CD4-positive, alpha-beta T cell treated with Interleukin-4 for 1 hour (primary cell): Measurements from ENCODE around the gene CCDC102A.
"Not testable (repeated sequence)": the region's sequence is repeated elsewhere in the genome, so short reads cannot be mapped to it uniquely, and the experiment has no call there.

Experiments
- DNase-seq, 2 donors: peaks; one replicate each; pipeline ENCODE4 v3.0.0-alpha.2; 2020 to 2022

CCDC102A gene

DNA sequence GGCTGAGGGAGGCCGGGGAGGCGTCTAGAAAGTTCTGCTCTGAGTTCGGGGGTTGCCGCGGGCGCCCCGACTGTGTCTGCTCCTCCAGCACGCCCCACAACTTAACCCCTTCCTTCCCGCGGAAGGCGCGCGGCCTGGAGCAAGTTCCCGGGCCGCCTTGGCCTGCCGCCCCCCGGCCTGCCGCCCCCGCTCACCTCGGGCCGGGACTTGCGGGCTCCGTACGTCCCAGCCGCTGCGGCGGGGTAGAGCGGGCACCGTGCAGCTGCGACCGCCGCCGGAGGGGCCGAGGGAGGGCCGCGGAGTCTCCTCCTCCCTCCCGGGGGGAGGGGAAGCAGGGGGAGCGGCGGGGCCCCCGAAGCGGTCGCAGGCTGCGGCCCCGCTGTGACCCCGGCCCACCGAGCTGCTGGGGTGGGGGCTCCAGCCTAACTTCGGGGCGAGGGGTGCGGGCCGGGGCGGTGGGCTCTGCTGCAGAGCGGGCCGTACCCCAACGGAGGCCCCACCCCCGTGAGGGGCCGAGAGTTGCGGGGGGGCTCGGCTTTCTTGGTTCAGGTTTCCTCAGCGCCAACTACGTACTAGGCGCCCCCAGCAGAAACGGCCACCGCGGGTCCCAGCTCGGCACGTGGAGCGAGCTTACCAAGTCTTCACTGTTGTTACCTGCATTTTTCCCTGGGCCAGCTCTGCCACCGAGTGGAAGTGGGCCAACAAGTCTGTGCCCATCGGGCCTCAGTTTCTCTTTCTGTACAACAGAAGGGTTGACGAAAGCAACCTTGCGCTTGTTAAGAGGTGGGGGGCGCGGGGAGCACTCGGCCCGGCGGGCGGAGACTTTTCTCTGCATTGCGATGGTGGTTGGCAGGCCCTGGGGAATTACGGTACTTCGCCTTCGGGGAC lies at the start of gene CCDC102A:
Gene CCDC102A, minus strand, starts transcription at position 266 of the 888 bp plus-strand sequence. CDS start 7,394 bp downstream, outside the sequence.
- DNase-seq: peak in 1 of 2 donors; percentile 45

DNA sequence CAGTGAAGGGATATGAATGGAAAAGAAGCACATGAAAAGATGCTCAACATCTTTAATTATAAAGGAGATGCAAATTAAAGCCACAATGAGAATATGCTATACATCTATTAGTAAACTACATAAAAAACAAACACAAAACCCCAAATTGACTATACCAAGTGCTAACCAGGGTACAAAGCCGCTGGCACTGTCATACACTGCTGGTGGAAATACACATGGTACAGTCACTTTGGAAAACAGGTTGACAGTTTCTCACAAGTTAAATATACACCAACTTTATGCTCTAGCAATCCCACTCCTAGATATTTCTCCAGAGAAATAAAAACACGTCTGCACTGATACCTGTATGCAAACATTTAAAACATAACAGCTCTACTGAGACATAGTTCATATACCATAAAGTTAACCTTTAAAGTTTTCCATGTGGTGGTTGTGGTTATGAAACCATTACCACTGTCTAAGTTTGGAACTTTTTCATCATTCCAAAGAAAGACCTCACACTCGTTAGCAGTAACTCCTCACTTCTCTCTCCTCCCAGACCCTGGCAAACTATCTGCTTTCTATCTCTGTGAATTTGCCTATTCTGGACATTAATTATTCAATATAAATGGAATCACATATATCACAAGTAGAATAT lies 48.8 kb upstream of the CCDC102A start:
- DNase-seq: no peak

DNA sequence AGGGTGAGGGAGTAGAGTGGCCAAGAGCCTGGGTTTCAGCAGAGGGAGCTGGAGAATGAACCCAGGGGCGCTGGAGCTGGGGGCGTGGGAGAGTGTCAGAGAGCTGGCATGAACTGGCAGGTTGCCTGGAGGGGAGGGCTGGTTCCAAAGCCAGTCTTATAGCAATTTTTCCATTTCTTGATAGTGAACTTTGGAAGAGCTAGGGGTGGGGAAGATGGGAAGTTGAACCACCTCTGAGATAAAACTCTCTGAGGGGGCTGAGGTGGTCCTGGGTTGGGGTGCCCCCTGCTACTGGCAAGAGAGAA lies 42.9 kb upstream of the CCDC102A start:
- no peak for DNase-seq

DNA sequence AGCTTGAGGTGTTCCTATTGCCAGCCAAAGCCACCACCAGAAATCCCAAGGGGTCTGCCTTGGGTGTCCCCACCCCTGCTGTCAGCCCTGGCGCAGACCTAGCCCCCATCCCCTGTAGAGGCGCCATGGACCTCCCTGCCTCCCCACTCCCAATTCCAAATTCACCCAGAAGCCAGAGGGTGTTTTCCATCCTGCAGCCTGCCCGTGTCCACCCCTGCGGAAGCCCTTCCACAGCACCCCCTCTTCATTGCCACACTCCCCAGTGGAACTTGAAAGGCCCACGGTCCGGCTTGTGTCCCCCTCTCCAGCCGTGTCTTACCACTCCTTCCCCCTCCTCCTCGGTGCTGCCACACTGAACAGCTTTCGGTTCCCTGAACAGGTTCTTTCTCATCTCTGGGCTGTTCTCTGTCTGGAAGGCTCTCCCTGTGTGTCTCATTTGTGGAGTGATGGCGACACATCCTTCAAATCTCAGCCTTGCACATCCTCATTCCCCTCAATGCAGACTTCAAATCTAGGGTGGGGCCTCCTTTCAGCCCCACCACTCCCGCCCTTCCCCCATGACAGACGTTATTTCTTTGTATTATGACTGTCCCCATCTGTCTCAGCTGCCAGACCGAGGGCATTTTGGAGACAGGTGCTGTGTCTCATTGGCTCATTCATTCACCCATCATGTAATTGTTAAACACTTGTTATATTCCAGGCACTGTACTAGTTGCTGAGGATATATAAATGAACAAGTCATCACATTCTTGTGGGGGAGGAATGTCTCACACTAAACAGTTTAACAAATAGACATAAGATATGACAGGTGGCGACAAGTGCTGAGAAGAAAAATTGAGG lies 42.4 kb upstream of the CCDC102A start:
- peak in 1 of 2 donors; percentile 10 for DNase-seq

DNA sequence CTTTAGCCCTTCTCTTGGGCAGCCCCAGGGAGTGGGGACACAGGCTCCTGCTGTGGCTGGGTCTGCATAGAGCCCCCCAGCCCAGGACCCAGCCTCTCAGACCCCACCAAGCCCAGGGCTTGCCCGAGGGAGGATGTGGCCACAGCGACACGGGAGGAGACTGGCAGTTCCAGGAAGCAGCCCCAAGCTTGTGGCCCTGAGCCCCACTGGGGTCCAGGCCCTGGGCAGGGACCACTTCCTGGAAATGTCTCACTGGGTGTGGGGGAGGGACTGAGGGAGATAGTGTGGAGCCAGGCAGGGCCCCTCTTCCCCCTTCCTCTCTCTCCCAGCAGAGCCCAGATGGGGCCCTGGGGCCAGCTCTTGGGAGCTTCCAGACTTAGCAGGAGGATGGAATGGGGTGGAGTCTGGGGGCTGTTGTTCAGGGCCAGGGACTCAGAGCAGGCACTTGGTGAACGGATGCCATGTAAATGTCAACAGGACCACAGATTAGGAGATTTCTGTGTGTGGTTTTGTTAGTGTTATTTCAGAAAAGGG lies 41.4 kb upstream of the CCDC102A start:
- peak; percentile 26 to 47 for DNase-seq

DNA sequence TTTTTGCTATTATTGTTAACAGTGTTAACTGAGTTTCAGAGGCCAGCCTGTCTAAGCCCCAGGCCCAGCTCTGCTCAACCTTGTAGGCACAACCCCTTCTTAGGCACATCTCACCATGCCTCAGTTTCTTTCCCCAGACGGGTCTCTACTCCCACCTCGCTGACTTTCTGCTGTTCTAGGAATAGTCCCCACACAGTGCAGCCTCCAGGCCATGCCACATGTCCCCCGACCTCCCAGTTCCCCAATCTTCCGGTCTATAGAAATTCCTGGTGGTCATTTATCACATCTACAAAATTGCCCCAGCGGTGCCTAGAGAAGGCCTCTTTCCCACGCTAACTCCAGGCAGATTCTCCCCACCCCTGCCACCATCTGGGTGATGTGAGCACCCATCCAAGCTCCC lies 40.8 kb upstream of the CCDC102A start:
- peak in 1 of 2 donors; percentile 4 for DNase-seq

DNA sequence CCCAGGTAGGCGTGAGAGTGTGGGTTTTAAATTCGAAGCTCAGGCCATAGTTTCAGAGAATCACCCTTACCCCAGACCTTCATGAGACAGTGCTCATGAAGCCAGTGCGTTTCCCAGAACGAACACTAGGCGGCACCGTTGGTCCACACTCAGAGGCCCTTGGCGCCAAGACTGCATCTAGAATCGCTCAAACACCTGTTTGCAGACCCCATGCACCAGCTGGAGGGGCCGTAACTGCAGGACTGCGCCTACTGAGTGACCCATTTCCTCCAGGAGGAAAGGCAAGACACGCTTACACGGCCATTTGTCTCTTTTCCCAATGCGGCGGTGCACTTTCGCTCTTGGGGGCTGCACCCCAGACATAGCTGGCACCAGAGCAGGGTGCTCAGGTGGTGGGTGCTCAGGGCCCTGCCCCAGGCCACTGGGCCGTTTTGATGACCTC lies 40.1 kb upstream of the CCDC102A start:
- peak; percentile 80 to 83 for DNase-seq

DNA sequence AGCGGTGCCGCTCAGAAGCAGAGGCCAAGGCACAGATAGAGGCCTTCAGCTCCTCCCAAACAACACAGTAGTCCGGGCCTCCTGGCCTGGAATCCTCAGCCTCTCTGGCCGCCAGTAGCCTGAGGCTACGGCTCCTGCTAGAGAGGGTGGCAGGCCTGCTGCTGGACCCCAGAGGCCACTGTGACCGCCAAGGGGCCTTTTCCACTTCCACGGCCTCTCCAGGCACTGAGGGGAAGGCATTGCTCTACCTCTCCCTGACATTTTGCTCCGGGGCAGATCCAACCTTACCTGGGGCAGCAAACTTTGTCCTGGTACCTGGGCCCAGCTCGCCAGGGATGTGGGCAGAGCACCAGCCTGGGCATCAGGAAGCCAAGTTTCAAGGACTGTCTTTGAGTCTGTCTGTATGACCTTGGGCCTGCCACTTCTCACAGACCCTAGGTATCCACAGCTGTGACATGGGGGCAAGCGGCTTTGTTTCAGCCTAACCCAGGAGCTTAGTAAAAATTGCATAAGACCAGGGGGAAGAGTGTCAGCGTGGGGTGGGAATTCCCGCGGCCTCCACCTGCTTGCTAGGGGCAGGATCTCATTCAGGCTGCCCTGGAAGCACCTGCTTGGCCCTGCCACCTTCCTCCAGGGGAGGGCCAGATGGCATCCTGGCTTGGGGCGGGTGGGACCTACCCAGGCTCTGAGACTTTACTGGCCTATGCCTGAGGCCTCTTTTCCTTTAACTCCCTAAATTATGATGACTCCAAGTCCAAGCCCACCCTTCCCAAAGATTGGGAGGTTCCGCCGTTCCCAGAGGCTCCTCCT lies 39.3 kb upstream of the CCDC102A start:
- DNase-seq: no peak

DNA sequence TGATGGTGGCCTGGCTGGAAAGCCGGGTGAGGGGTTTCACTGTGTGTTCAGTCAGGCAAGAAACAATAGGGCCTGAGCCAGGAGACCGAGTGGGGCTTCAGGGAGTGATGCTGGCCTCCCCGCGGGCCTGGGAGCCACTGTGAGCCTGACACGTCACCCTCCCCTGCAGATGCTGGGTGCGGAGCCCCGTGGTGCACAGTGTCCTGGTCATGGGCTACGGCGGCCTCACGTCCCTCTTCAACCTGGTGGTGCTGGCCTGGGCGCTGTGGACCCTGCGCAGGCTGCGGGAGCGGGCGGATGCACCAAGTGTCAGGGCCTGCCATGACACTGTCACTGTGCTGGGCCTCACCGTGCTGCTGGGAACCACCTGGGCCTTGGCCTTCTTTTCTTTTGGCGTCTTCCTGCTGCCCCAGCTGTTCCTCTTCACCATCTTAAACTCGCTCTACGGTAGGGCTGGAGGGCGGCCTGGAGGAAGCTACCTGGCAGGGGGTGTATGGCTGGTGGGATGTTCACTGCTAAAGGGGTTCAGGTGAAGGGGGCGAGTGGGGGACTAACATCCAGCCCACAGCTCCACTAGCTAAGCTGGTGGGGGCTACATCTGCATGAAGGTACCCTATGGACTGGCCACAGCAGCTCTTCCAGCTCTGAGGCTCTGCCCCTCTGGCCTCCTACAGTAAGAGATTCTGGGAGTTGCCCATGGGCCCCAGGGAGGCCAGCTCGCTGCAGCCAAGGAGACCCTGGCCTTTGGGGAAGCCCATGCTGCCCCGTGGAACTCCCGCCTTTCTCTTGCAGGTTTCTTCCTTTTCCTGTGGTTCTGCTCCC lies 38.5 kb upstream of the CCDC102A start:
- DNase-seq: no peak

DNA sequence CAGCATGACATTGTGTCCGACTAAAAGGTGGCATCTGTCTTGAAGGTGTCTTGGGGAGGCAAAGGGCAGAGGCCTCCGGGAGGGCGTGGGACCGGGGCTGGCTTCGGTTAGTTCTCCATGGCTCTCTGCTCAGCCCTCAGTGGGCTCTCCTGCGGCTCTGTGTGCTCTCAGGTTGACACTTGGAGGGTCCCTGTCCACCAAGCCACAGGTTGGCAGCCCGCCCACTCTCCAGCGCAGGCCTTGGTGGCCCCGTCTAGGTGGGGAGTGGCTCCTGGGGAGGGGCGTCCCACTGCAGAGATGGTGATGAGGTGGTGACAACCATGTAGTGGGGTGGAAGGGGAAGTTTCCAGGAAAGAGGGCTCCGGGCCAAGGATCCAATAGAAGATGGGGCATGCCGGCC lies 37.7 kb upstream of the CCDC102A start:
- no peak for DNase-seq

DNA sequence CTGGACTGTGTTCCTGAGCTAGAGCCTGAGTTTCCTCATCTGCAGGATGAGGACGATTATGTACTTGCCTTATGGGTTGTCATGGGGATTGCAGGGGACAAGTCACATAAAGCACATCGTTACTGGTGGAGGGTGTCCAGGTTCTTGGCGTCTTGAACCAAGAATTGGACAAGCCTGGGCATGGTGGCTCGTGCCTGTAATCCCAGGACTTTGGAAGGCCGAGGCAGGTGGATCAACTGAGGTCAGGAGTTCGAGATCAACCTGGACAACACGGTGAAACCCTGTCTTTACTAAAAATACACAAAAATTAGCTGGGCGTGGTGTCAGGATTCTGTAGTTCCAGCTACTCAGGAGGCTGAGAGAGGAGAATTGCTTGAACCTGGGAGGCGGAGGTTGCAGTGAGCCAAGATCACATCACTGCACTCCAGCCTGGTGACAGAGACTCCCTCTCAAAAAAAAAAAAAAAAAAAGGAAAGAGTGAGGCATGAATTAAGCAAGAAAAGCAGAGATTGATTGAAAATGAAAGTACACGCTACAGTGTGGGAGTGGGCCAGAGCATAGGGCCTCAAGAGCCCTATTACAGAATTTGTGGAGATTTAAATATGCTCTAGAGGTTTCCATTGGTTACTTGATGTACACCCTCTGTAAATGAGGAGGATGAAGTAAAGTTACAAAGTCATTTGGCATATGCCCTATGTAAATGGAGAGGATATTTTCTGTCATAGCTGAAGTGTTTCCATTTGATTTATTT lies 36.8 kb upstream of the CCDC102A start:
- no peak for DNase-seq

DNA sequence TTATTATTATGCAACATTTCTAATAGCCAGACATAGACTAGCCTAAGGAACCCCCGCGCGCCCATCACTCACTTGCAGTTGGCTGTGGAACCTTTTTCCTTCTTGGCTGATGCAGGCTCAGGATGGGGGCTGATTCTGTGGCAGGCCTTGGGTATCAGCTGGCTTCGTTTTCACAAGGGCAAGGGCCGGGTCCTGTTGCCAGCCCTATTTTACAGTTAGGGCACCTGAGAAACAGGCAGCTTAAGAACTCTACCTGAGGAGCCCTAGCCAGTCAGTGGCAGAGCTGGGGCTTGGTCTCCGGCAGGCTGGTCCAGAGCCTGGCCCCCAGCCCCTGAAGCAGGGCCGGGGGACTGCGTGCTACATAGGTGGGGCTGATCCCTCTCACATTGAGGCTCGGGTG lies 34.7 kb upstream of the CCDC102A start:
- DNase-seq: no peak

DNA sequence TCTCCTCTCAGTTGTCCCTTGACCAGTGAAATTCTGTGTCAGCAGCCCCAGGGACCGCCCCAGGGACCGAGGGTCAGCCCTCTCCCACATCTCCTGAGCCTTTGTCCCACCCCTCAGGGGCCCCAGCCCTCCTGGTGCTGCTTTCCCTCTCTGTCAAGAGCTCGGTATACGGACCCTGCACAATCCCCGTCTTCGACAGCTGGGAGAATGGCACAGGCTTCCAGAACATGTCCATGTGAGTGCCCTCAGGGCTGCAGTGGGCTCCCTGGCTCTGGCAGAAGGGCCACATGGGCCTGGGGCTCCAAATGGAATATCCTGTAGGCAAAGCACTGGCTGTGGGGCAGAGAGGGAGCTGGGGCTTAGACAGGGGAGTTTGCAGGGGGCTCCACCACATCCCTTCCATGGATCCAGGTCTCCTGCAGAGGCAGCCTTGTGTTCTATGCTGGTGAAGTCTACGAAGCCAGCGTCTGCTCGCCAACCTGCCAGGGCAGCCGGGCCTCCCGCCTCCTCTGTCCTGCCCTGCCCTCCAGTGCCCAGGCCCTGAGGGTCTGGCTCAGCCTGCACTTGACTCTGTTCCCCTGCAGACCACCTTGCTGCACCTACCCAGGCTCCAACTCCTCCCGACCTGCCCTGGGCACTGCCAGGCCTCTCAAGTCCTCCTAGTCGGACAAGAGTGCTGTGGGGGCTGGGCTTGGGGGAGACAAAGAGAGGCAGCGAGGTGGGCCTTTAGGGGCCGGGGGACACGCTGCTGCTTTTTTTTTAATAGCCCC lies 34.1 kb upstream of the CCDC102A start:
- no peak for DNase-seq

DNA sequence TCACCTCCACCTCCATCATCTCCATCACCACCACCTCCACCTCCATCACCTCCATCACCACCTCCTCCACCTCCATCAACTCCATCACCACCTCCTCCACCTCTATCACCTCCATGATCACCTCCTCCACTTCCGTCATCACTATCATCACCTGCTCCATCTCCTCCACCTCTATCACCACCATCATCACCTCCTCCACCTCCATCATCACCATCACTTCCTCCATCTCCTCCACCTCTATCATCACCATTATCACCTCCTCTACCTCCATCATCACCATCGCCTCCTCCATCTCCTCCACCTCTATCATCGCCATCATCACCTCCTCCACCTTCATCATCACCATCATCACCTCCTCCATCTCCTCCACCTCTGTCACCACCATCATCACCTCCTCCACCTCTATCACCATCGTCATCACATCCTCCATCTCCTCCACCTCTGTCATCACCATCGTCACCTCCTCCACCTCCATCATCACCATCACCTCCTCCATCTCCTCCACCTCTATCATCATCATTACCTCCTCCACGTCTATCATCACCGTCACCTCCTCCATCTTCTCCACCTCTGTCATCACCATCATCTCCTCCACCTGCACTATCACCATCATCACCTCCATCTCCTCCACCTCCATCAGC lies 33.1 kb upstream of the CCDC102A start:
- DNase-seq: no peak

DNA sequence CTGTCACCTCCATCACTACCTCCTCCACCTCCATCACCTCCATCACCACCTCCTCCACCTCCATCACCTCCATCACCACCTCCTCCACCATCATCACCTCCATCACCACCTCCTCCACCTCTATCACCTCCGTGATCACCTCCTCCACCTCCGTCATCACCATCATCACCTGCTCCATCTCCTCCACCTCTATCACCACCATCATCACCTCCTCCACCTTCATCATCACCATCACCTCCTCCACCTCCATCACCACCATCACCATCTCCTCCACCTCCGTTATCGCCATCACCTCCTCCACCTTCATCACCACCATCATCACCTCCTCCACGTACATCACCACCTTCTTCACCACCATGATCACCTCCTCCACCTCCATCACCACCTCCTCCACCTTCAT lies 32.4 kb upstream of the CCDC102A start:
- not testable (repeated sequence) for DNase-seq

DNA sequence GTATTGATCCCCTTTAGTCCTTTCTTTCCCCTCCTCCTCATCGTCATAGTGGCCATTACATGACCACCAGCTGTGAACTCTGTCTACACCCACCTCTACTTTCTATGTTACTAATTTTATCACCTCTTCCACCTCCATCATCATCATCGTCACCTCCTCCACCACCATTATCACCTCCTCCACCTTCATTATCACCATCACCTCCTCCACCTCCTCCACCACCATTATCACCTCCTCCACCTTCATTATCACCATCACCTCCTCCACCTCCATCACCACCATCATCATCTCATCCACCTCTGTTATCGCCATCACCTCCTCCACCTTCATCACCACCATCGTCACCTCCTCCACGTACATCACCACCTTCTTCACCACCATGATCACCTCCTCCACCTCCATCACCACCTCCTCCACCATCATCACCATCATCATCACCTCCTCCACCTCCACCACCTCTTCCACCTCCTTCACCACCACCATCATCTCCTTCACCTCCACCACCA lies 31.9 kb upstream of the CCDC102A start:
- no peak for DNase-seq

DNA sequence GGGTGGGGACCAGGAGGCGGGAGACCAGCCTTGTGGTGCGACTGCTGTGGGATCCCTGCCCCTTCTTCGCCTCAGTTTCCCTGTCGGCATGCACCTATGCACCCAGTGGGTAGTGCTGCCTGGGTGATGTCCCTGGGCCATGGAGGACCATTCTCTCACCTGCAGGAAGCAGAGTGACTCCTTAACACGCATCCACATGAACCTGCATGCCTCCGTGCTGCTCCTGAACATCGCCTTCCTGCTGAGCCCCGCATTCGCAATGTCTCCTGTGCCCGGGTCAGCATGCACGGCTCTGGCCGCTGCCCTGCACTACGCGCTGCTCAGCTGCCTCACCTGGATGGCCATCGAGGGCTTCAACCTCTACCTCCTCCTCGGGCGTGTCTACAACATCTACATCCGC lies 31.3 kb upstream of the CCDC102A start:
- no peak for DNase-seq

DNA sequence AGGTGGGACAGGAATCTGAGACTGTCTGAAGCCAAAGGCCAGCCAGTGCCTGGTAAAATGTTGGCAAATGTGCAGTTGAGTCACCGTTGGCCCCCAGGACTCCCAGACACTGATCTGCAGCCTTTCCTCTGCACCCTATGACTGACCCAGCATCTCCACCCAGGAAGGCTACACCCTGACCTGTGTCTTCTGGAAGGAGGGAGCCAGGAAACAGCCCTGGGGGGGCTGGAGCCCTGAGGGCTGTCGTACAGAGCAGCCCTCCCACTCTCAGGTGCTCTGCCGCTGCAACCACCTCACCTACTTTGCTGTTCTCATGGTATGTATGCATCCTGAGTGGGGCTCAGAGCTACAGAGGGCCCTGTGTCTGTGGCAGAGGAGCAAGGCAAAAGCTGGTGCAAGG lies 30.1 kb upstream of the CCDC102A start:
- no peak for DNase-seq

DNA sequence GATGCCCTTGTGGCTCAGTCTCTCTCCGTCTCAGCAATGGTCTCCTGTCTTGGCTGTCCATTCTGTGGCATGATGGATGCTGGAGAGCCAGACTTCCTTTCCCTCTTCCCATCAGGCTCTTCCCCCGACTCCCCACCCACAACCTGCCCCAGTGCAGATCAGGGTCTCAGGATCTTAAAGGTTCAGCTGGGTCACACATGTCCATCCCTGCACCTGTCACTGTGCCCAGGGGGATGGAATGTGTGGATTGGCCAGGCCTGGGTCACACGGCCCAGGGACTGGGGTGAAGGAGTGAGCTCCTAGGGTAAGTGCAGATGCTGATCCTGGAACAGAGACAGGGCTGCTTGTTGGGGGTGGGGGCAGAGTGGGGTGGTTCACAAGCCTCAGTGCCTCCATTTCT lies 29.1 kb upstream of the CCDC102A start:
- DNase-seq: peak in 1 of 2 donors; percentile 7
